ENCODE results near the gene XPR1.

XPR1 gene

GRCh38 chr1:180929389-180929788 lies 297.6 kb downstream of the XPR1 start:
- no peak overlapping the region for H3K27ac ChIP-seq (ENCODE audit: low read depth, low read length)
- H3K79me2 ChIP-seq (ENCODE audit: insufficient read depth, low read length) = no peaks in the 10 kb centered on the region
- H2AFZ ChIP-seq (ENCODE audit: low read depth, low read length, severe bottlenecking) = no peak overlapping the region
- H3K27me3 ChIP-seq (ENCODE audit: low read length) = no peaks in the 10 kb centered on the region
- H3K36me3 ChIP-seq (ENCODE audit: low read length) = no peaks in the 10 kb centered on the region
- no peaks in the 10 kb centered on the region for H4K20me1 ChIP-seq (ENCODE audit: low read depth, low read length)
- no peaks in the 10 kb centered on the region for H3K9me3 ChIP-seq (ENCODE audit: insufficient read depth, low read length)
- no peaks in the 10 kb centered on the region for H3K9me2 ChIP-seq (replicated peaks; ENCODE audit: insufficient read depth, low read length)
- TF ChIP-seq EZH2phosphoT487 (conservative IDR thresholded peaks at IDR 0.05; ENCODE audit: low read length) = no peak
- no peak for TF ChIP-seq CTCF (IDR thresholded peaks at IDR 0.05; ENCODE audit: insufficient read depth, low read length, poor library complexity, severe bottlenecking)
- no peak overlapping the region for H3K4me2 ChIP-seq (ENCODE audit: low read depth, low read length, poor library complexity, severe bottlenecking)
- H3K9ac ChIP-seq (ENCODE audit: low read length) = no peak overlapping the region
- no peak overlapping the region for H3K4me3 ChIP-seq (ENCODE audit: insufficient read depth, low read length, poor library complexity, severe bottlenecking)
- no peaks in the 10 kb centered on the region for H3F3A ChIP-seq (ENCODE audit: insufficient read depth)

- Histone ChIP-seq H3K9me3 (ENCODE audit: insufficient read depth, low read length) (no peaks in the 10 kb centered on the region), H3K36me3 (ENCODE audit: low read length) (no peaks in the 10 kb centered on the region), H3K79me2 (ENCODE audit: insufficient read depth, low read length) (no peaks in the 10 kb centered on the region), H3K27ac (ENCODE audit: low read depth, low read length) (no peak overlapping the region), H3K9ac (ENCODE audit: low read length) (no peak overlapping the region), H4K20me1 (ENCODE audit: low read depth, low read length) (no peaks in the 10 kb centered on the region), H3K4me2 (ENCODE audit: low read depth, low read length, poor library complexity, severe bottlenecking) (no peak overlapping the region), H3F3A (ENCODE audit: insufficient read depth) (no peaks in the 10 kb centered on the region), H3K4me3 (ENCODE audit: insufficient read depth, low read length, poor library complexity, severe bottlenecking) (no peak overlapping the region), H2AFZ (ENCODE audit: low read depth, low read length, severe bottlenecking) (no peak overlapping the region), H3K9me2 (replicated peaks; ENCODE audit: insufficient read depth, low read length) (no peaks in the 10 kb centered on the region), H3K27me3 (ENCODE audit: low read length) (no peaks in the 10 kb centered on the region)
- TF ChIP-seq CTCF (IDR thresholded peaks at IDR 0.05; ENCODE audit: insufficient read depth, low read length, poor library complexity, severe bottlenecking) (no peak), EZH2phosphoT487 (conservative IDR thresholded peaks at IDR 0.05; ENCODE audit: low read length) (no peak)
Observed at GRCh38 chr1:180930687-180931086, 298.9 kb downstream of the XPR1 start.

- no peaks in the 10 kb centered on the region for H3K36me3 ChIP-seq (ENCODE audit: low read length)
- H3K79me2 ChIP-seq (ENCODE audit: insufficient read depth, low read length) = no peaks in the 10 kb centered on the region
- H3K27me3 ChIP-seq (ENCODE audit: low read length) = no peaks in the 10 kb centered on the region
- no peak overlapping the region for H3K4me3 ChIP-seq (ENCODE audit: insufficient read depth, low read length, poor library complexity, severe bottlenecking)
- H3K9ac ChIP-seq (ENCODE audit: low read length) = no peak overlapping the region
- no peak overlapping the region for H3K27ac ChIP-seq (ENCODE audit: low read depth, low read length)
- no peak overlapping the region for H2AFZ ChIP-seq (ENCODE audit: low read depth, low read length, severe bottlenecking)
- no peaks in the 10 kb centered on the region for H3K9me2 ChIP-seq (replicated peaks; ENCODE audit: insufficient read depth, low read length)
- H3K9me3 ChIP-seq (ENCODE audit: insufficient read depth, low read length) = no peaks in the 10 kb centered on the region
- no peaks in the 10 kb centered on the region for H3F3A ChIP-seq (ENCODE audit: insufficient read depth)
- no peak overlapping the region for H3K4me2 ChIP-seq (ENCODE audit: low read depth, low read length, poor library complexity, severe bottlenecking)
- TF ChIP-seq CTCF (IDR thresholded peaks at IDR 0.05; ENCODE audit: insufficient read depth, low read length, poor library complexity, severe bottlenecking) = no peak
- no peak for TF ChIP-seq EZH2phosphoT487 (conservative IDR thresholded peaks at IDR 0.05; ENCODE audit: low read length)
- no peaks in the 10 kb centered on the region for H4K20me1 ChIP-seq (ENCODE audit: low read depth, low read length)
Observed at GRCh38 chr1:180931529-180931928, 299.7 kb downstream of the XPR1 start.
